Kidney epithelial cell (primary cell): ENCODE measurements around the gene EFCAB6. TPM values are rescaled to one million over a fixed set of nuclear protein-coding genes. Genes with fewer than 3 reads are reported as not detected.

Source experiments
- DNase-seq: peaks from one replicate; pipeline ENCODE4 v3.0.0-alpha.2; 2010; ENCODE audit warnings: low read depth
- H3K27me3 ChIP-seq: 2 replicates; pipeline ENCODE4 v1.6.0; 2011; ENCODE audit warnings: low read length; ENCODE audit not compliant: control insufficient read depth, insufficient read depth
- H3K36me3 ChIP-seq: 2 replicates; pipeline ENCODE4 v1.5.1; 2011; ENCODE audit warnings: low read length; ENCODE audit not compliant: control insufficient read depth, insufficient read depth
- H3K4me3 ChIP-seq: 2 replicates; pipeline ENCODE4 v1.5.1; 2011; ENCODE audit warnings: low read depth, mild to moderate bottlenecking, control low read depth, low read length
- CTCF ChIP-seq: IDR thresholded peaks from 2 replicates; pipeline ENCODE4 v1.5.1; 2011; ENCODE audit warnings: mild to moderate bottlenecking, moderate library complexity, low read length, control low read depth, inconsistent platforms; ENCODE audit not compliant: insufficient read depth, poor library complexity, severe bottlenecking
- total RNA-seq: library from RNA; depleted of rRNA; stranded (reverse); fragments of >200 nt; gene quantifications from 2 replicates; pipeline ENCODE4 v1.2.3, GENCODE V29; 2015

EFCAB6 gene
- total RNA-seq, 1 donor from 2014 or later = 2.3 TPM

- no peak for DNase-seq
- Histone ChIP-seq H3K27me3 (no peaks in the 10 kb centered on the region), H3K4me3 (no peak overlapping the region), H3K36me3 (no peaks in the 10 kb centered on the region)
- TF ChIP-seq CTCF = no peak
Measured at GRCh38 chr22:43550024-43550620, 262.0 kb downstream of the EFCAB6 start.

- no peak for TF ChIP-seq CTCF
- no peak for DNase-seq
- no peaks in the 10 kb centered on the region for H3K27me3 ChIP-seq
- no peaks in the 10 kb centered on the region for H3K36me3 ChIP-seq
- no peak overlapping the region for H3K4me3 ChIP-seq
Measured at GRCh38 chr22:43546186-43546585, 265.9 kb downstream of the EFCAB6 start.

GRCh38 chr22:43544289-43544673 lies 267.8 kb downstream of the EFCAB6 start:
- DNase-seq = no peak
- Histone ChIP-seq H3K27me3 (no peaks in the 10 kb centered on the region), H3K36me3 (no peaks in the 10 kb centered on the region), H3K4me3 (no peak overlapping the region)
- no peak for TF ChIP-seq CTCF

- H3K27me3 ChIP-seq = no peaks in the 10 kb centered on the region
- no peak for TF ChIP-seq CTCF
- H3K36me3 ChIP-seq = no peaks in the 10 kb centered on the region
- H3K4me3 ChIP-seq = no peak overlapping the region
- DNase-seq = no peak
Measured at GRCh38 chr22:43543522-43544288, 268.4 kb downstream of the EFCAB6 start.

- no peak for TF ChIP-seq CTCF
- no peak for DNase-seq
- no peaks in the 10 kb centered on the region for H3K27me3 ChIP-seq
- no peak overlapping the region for H3K4me3 ChIP-seq
- no peaks in the 10 kb centered on the region for H3K36me3 ChIP-seq
Measured at GRCh38 chr22:43542681-43543521, 269.2 kb downstream of the EFCAB6 start.
